GM11168 (cell line): ENCODE measurements around the gene SLC19A2.

ENCODE experiments used
- in situ Hi-C: fragments of 300-500 bp; cut with MboI; formaldehyde crosslinking; loops from one replicate; pipeline ENCODE4 v1.12.0; 2022; ENCODE audit warnings: low sequenced_read_pairs; ENCODE audit not compliant: unreplicated experiment

SLC19A2 gene

GRCh38 chr1:169427081-169427641, 58.6 kb downstream of the SLC19A2 start, which contains the start of gene CCDC181:
Gene CCDC181, minus strand, starts transcription at chr1:169427474. Its CDS starts 2,547 bp downstream, at chr1:169424927.
- in situ Hi-C loops = no loop called here

GRCh38 chr1:169426174-169426705, 59.5 kb downstream of the SLC19A2 start:
- in situ Hi-C loops = no loop called here

GRCh38 chr1:169421309-169421708, 64.4 kb downstream of the SLC19A2 start:
- in situ Hi-C loops = no loop called here

GRCh38 chr1:169414952-169415351, 70.8 kb downstream of the SLC19A2 start:
- in situ Hi-C loops = no loop called here
